MCF 10A (cell line): Measurements from ENCODE around the gene CA10. TPM values are rescaled to one million over a fixed set of nuclear protein-coding genes. Genes with fewer than 3 reads are reported as not detected.

Source experiments
- BruUV-seq: library from RNA; stranded (reverse); fragments of 400-500 nt; replicated peaks from 2 replicates; lab custom pipeline; 2021; lab: Mats Ljungman, UMichigan
- CTCF ChIA-PET: fragments of 300-600 bp; sonication (Branson Sonifier 250); formaldehyde crosslinking; extraction: SDS; loops from one replicate; lab custom pipeline; 2021; ENCODE audit warnings: antibody characterized with exemption, inconsistent platforms; lab: Yijun Ruan, JAX
- POLR2A ChIA-PET: fragments of 300-600, 350-650 bp; sonication (Branson Sonifier 250); formaldehyde crosslinking; extraction: SDS; loops from one replicate; lab custom pipeline; 2020; ENCODE audit warnings: antibody characterized with exemption, inconsistent platforms; lab: Yijun Ruan, JAX
- DNase-seq: peaks from one replicate; pipeline ENCODE4 v3.0.0-alpha.2; 2018; ENCODE audit not compliant: unreplicated experiment
- H3K27ac Mint-ChIP-seq: one replicate; pipeline ENCODE4 v1.8.0; 2022; ENCODE audit warnings: mild to moderate bottlenecking, low read depth, mixed read lengths; ENCODE audit not compliant: unreplicated experiment
- H3K27me3 Mint-ChIP-seq: one replicate; pipeline ENCODE4 v1.8.0; 2022; ENCODE audit warnings: mixed read lengths; ENCODE audit not compliant: insufficient read depth, unreplicated experiment
- H3K36me3 Mint-ChIP-seq: one replicate; pipeline ENCODE4 v1.8.0; 2022; ENCODE audit warnings: mild to moderate bottlenecking, moderate library complexity, mixed read lengths; ENCODE audit not compliant: insufficient read depth, unreplicated experiment
- H3K4me1 Mint-ChIP-seq: one replicate; pipeline ENCODE4 v1.8.0; 2022; ENCODE audit warnings: mixed read lengths; ENCODE audit not compliant: insufficient read depth, unreplicated experiment
- H3K4me3 Mint-ChIP-seq: one replicate; pipeline ENCODE4 v1.8.0; 2022; ENCODE audit warnings: mild to moderate bottlenecking, moderate library complexity, mixed read lengths; ENCODE audit not compliant: unreplicated experiment
- H3K9me3 Mint-ChIP-seq: one replicate; pipeline ENCODE4 v1.8.0; 2022; ENCODE audit warnings: mixed read lengths; ENCODE audit not compliant: unreplicated experiment
- CTCF ChIP-seq: fragments of 200-600 bp; IDR thresholded peaks from one replicate; pipeline ENCODE4 v1.8.0; 2022; ENCODE audit warnings: antibody characterized with exemption, mild to moderate bottlenecking; ENCODE audit not compliant: unreplicated experiment
- intact Hi-C: fragments of 100-400 bp; cut with micrococcal nuclease; formaldehyde crosslinking; loops from 2 replicates; pipeline ENCODE4 v1.14.1; 2022
- total RNA-seq: library from RNA; stranded (reverse); gene quantifications from 2 replicates; pipeline ENCODE4 v1.2.3, GENCODE V29; 2022

CA10 gene
- total RNA-seq, 1 experiment from 2014 or later = not detected

GRCh38 chr17:52047086-52047485 is 111.4 kb downstream of the CA10 start:
- Mint-ChIP-seq H3K9me3 (peaks cover 7% of the 10 kb centered on the region), H3K36me3 (no peaks in the 10 kb centered on the region), H3K27me3 (peaks cover 67% of the 10 kb centered on the region), H3K4me3 (no peak overlapping the region), H3K4me1 (no peaks in the 10 kb centered on the region), H3K27ac (no peak overlapping the region)
- POLR2A ChIA-PET = no interaction called here
- no TSS peak for BruUV-seq
- TF ChIP-seq CTCF = no peak
- CTCF ChIA-PET = no interaction called here
- no peak for DNase-seq
- intact Hi-C loops = no loop called here

GRCh38 chr17:52041123-52041617 is 117.3 kb downstream of the CA10 start:
- intact Hi-C loops = no loop called here
- Mint-ChIP-seq H3K9me3 (no peaks in the 10 kb centered on the region), H3K4me3 (no peak overlapping the region), H3K4me1 (no peaks in the 10 kb centered on the region), H3K27me3 (peaks cover 66% of the 10 kb centered on the region), H3K36me3 (no peaks in the 10 kb centered on the region), H3K27ac (no peak overlapping the region)
- no peak for DNase-seq
- BruUV-seq = no TSS peak
- CTCF ChIA-PET = interaction anchor here (0.6 kb wide), 2 partner anchors 32 to 66 kb away, joined by 3 read pairs; no protein-coding TSS in a partner anchor
- POLR2A ChIA-PET = no interaction called here
- TF ChIP-seq CTCF = no peak

DNA sequence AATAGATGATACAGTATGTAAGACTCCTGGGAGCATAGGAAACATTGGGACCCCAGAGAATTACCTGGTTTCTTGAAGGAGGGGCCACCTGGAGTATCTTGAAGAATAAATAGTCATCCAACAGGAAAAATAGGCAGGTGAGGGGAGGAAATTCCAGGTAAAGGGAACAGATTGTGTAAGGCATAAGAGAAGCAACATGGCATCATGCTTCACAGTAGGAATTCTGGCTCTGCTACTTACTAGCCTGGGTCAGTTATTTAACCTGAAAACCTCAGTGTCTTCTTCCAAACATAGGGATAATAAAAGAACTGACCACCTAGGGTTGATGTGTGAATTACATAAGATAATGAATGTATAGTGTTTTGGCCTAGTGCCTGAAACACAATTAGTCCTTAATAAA is 122.1 kb downstream of the CA10 start:
- DNase-seq = no peak
- intact Hi-C loops = no loop called here
- POLR2A ChIA-PET = no interaction called here
- Mint-ChIP-seq H3K4me1 (no peaks in the 10 kb centered on the region), H3K4me3 (no peak overlapping the region), H3K9me3 (no peaks in the 10 kb centered on the region), H3K27ac (no peak overlapping the region), H3K27me3 (peaks cover 40% of the 10 kb centered on the region), H3K36me3 (no peaks in the 10 kb centered on the region)
- TF ChIP-seq CTCF = no peak
- CTCF ChIA-PET = no interaction called here
- no TSS peak for BruUV-seq

DNA sequence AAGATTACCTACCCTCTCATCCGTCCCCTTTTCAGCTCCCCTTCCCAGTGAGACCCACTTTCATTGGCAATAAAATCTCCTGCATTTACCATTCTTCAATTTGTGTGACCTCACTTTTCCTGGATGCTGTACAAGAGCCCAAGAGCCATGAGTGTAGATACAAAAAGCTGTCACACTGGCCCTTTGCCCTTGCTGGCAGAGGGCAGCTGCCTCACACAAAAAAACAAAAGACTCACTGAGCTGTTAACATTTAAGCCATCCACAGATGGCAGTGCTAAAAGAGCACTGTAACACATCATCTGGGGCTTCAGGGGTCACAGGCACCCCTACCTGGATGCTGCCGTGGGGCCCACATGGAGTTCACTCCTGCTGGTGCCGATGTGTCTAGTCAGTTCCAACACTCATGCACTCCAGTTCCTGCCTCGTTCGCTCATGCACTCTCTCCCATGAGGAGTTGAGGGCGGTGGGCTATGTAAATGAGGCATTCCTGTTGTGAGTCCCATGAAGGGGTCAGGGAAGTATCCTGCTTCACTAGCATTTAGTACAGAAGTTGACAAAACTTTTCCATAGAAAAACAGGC is 123.1 kb downstream of the CA10 start:
- CTCF ChIA-PET = interaction anchor here (0.6 kb wide), 1 partner anchor 435 kb away, joined by 3 read pairs; no protein-coding TSS in a partner anchor

More for the DNA sequence above, 123.1 kb downstream of the CA10 start:
- BruUV-seq = no TSS peak
- TF ChIP-seq CTCF = no peak
- DNase-seq = no peak
- no peaks in the 10 kb centered on the region for H3K36me3 Mint-ChIP-seq
- H3K9me3 Mint-ChIP-seq = no peaks in the 10 kb centered on the region
- peaks cover 30% of the 10 kb centered on the region for H3K27me3 Mint-ChIP-seq
- no peak overlapping the region for H3K4me3 Mint-ChIP-seq
- H3K4me1 Mint-ChIP-seq = no peaks in the 10 kb centered on the region
- POLR2A ChIA-PET = no interaction called here
- H3K27ac Mint-ChIP-seq = no peak overlapping the region
- intact Hi-C loops = no loop called here
